ENCODE results near the gene ZNF410.

ZNF410 gene

DNA sequence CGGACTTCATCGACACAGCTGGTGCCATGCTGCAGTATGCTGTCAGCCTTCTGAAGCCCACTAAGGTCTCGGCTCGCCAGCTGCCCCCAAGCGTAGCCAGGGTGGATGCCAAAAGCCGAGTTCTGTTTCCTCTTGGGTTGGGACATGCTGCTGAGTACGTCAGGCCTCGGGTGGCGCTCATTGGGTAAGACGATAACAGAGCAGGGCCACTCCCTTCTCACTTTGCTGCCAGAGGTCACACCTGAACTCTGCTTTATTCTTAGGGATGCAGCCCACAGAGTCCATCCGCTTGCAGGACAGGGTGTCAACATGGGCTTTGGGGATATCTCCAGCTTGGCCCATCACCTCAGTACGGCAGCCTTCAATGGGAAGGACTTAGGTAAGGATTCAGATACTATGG is 74.5 kb downstream of the ZNF410 start:
- no peak for DNase-seq (ENCODE audit: low read depth)
- no peak overlapping the region for H3K4me3 ChIP-seq (ENCODE audit: low read depth, low read length)
- TF ChIP-seq, protein P1, sequence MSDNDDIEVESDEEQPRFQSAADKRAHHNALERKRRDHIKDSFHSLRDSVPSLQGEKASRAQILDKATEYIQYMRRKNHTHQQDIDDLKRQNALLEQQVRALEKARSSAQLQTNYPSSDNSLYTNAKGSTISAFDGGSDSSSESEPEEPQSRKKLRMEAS (IDR thresholded peaks at IDR 0.05; ENCODE audit: low read depth, low read length): no peak
- TF ChIP-seq MYC (IDR thresholded peaks at IDR 0.05; ENCODE audit: low read depth, low read length) (no peak), POLR2A (IDR thresholded peaks at IDR 0.05; ENCODE audit: extremely low read depth, insufficient read length) (no peak)
- TF ChIP-seq, protein P2, sequence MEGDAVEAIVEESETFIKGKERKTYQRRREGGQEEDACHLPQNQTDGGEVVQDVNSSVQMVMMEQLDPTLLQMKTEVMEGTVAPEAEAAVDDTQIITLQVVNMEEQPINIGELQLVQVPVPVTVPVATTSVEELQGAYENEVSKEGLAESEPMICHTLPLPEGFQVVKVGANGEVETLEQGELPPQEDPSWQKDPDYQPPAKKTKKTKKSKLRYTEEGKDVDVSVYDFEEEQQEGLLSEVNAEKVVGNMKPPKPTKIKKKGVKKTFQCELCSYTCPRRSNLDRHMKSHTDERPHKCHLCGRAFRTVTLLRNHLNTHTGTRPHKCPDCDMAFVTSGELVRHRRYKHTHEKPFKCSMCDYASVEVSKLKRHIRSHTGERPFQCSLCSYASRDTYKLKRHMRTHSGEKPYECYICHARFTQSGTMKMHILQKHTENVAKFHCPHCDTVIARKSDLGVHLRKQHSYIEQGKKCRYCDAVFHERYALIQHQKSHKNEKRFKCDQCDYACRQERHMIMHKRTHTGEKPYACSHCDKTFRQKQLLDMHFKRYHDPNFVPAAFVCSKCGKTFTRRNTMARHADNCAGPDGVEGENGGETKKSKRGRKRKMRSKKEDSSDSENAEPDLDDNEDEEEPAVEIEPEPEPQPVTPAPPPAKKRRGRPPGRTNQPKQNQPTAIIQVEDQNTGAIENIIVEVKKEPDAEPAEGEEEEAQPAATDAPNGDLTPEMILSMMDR (IDR thresholded peaks at IDR 0.05; ENCODE audit: low read depth, low read length): no peak

DNA sequence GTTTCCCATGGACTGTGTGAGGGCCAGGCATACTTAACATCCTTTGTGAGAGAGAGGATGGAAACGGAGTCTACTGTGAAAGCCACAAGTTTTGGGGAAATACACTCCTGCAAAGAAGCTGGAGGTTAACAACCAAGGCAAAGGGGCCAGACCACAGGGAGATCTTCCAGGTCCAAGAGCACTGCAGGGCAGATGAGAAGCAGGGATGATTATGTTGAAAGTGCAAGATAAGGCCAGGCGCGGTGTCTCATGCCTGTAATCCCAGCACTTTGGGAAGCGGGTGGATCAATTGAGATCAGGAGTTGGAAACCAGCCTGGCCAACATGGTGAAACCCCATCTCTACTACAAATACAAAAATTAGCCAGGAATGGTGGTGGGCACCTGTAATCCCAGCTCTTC is 78.6 kb downstream of the ZNF410 start:
- TF ChIP-seq POLR2A (IDR thresholded peaks at IDR 0.05; ENCODE audit: extremely low read depth, insufficient read length): no peak
- TF ChIP-seq MYC (IDR thresholded peaks at IDR 0.05; ENCODE audit: low read depth, low read length): no peak
- TF ChIP-seq, protein P2 (IDR thresholded peaks at IDR 0.05; ENCODE audit: low read depth, low read length): no peak
- TF ChIP-seq, protein P1 (IDR thresholded peaks at IDR 0.05; ENCODE audit: low read depth, low read length): no peak
- no peak overlapping the region for H3K4me3 ChIP-seq (ENCODE audit: low read depth, low read length)
- DNase-seq (ENCODE audit: low read depth): no peak

DNA sequence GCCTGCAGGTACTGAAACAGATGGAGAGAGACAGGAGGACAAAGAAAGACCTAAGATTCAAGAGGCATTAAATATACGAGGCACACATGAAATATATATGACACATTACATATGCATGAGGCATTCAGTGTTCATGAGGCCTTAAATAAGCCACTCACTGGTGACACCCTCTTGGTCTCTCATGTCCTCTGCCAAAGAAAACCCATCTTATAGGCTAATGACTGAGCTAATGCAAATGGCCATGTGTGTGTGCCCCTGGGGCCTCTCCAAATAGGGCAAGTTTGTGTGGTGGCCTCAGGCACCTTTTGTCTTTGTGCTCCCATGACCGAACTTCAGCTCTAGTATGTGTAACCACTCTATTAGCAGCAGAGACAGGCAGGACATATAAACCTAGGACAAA is 82.2 kb downstream of the ZNF410 start:
- no peak overlapping the region for H3K4me3 ChIP-seq (ENCODE audit: low read depth, low read length)
- no peak for DNase-seq (ENCODE audit: low read depth)
- TF ChIP-seq POLR2A (IDR thresholded peaks at IDR 0.05; ENCODE audit: extremely low read depth, insufficient read length) (no peak), MYC (IDR thresholded peaks at IDR 0.05; ENCODE audit: low read depth, low read length) (no peak)
- TF ChIP-seq, protein P1 (IDR thresholded peaks at IDR 0.05; ENCODE audit: low read depth, low read length): no peak
- TF ChIP-seq, protein P2 (IDR thresholded peaks at IDR 0.05; ENCODE audit: low read depth, low read length): no peak

DNA sequence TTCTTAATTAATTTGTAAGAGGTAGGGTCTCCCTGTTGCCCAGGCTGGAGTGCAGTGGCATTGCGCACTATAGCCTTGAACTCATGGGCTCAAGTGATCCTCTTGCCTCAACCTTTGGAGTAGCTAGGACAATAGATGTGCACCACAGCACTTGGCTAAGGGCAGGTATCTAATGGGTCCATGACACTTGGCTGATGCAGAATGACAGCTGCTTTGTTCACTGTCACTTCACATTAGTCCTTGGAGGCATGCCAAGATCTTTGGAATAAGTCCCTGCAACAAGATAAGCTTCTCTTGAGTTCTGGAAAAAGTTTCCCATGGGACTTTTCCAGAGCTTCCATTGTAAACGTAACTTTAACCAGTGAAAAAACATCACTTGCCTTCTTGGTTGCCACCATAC is 86.8 kb downstream of the ZNF410 start:
- H3K4me3 ChIP-seq (ENCODE audit: low read depth, low read length): no peak overlapping the region
- TF ChIP-seq POLR2A (IDR thresholded peaks at IDR 0.05; ENCODE audit: extremely low read depth, insufficient read length) (no peak), MYC (IDR thresholded peaks at IDR 0.05; ENCODE audit: low read depth, low read length) (no peak)
- TF ChIP-seq, protein P2 (IDR thresholded peaks at IDR 0.05; ENCODE audit: low read depth, low read length): no peak
- TF ChIP-seq, protein P1 (IDR thresholded peaks at IDR 0.05; ENCODE audit: low read depth, low read length): no peak
- no peak for DNase-seq (ENCODE audit: low read depth)

DNA sequence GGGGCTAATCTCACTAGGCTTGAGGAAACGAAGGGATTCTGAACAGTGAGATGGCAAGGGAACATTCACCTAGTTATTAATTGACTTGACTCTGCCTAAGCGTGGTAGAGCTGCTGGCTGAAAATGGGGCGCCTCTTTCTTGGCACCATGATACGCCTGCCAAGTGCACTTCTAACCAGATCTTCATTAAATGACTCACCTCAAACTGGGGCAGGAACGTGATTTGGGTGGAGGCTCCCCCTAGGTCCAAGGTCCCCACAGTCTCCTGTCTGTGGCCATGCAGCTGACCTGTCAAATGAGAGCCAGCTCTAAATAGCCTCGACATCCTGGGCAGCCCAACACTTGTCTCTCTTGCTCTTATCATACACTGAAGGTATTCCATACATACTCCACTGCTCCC is 89.5 kb downstream of the ZNF410 start:
- H3K4me3 ChIP-seq (ENCODE audit: low read depth, low read length): no peak overlapping the region
- TF ChIP-seq, protein P2 (IDR thresholded peaks at IDR 0.05; ENCODE audit: low read depth, low read length): no peak
- TF ChIP-seq, protein P1 (IDR thresholded peaks at IDR 0.05; ENCODE audit: low read depth, low read length): no peak
- TF ChIP-seq MYC (IDR thresholded peaks at IDR 0.05; ENCODE audit: low read depth, low read length): no peak
- TF ChIP-seq POLR2A (IDR thresholded peaks at IDR 0.05; ENCODE audit: extremely low read depth, insufficient read length): no peak
- no peak for DNase-seq (ENCODE audit: low read depth)

DNA sequence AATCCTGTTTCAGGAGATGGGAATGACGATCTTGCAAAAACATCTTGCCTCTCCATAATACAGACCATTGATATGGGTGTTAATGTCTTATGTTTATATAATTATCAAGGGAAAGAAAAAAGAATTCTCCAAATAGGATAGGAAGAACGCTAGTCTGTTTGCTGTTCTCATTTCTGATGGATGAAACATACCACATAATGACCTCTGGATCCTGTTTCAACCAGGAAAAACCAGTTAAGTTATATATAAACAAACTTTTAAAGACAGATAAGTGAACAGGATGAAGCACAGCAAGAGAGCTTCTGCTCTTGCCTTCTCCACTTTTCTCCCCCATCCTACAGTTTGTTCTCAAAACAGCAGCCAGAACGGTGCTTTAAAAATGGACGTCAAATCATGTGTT is 91.2 kb downstream of the ZNF410 start:
- H3K4me3 ChIP-seq (ENCODE audit: low read depth, low read length): no peak overlapping the region
- no peak for TF ChIP-seq MYC (IDR thresholded peaks at IDR 0.05; ENCODE audit: low read depth, low read length)
- no peak for TF ChIP-seq POLR2A (IDR thresholded peaks at IDR 0.05; ENCODE audit: extremely low read depth, insufficient read length)
- TF ChIP-seq, protein P1 (IDR thresholded peaks at IDR 0.05; ENCODE audit: low read depth, low read length): no peak
- TF ChIP-seq, protein P2 (IDR thresholded peaks at IDR 0.05; ENCODE audit: low read depth, low read length): no peak
- DNase-seq (ENCODE audit: low read depth): no peak

Data from NB4 (cell line).